ENCODE data around the gene SLC7A14.

DNA sequence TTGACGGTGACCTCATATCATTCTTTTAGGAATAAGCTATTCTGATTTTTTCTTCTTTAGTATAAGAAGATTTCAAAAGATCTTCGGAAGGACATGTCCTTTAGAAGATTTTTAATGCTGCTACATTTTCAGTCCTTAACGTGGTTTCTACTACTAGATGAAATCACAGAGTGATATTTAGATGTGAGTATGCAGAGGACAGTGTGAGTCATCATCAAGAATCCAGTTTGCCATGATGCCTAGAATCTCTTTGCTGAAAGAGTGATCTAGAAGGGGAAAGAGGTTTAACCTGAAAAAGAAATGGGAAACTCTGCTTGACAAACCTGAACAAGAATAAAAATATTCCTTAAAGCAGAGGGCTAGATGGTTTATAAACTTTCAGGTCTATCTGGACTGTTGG is 43.2 kb downstream of the SLC7A14 start:
- TF ChIP-seq, protein P1, sequence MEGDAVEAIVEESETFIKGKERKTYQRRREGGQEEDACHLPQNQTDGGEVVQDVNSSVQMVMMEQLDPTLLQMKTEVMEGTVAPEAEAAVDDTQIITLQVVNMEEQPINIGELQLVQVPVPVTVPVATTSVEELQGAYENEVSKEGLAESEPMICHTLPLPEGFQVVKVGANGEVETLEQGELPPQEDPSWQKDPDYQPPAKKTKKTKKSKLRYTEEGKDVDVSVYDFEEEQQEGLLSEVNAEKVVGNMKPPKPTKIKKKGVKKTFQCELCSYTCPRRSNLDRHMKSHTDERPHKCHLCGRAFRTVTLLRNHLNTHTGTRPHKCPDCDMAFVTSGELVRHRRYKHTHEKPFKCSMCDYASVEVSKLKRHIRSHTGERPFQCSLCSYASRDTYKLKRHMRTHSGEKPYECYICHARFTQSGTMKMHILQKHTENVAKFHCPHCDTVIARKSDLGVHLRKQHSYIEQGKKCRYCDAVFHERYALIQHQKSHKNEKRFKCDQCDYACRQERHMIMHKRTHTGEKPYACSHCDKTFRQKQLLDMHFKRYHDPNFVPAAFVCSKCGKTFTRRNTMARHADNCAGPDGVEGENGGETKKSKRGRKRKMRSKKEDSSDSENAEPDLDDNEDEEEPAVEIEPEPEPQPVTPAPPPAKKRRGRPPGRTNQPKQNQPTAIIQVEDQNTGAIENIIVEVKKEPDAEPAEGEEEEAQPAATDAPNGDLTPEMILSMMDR (IDR thresholded peaks at IDR 0.05; ENCODE audit: low read depth, low read length) = no peak
- TF ChIP-seq POLR2A (IDR thresholded peaks at IDR 0.05; ENCODE audit: extremely low read depth, insufficient read length) (no peak), MYC (IDR thresholded peaks at IDR 0.05; ENCODE audit: low read depth, low read length) (no peak)
- TF ChIP-seq, protein P2, sequence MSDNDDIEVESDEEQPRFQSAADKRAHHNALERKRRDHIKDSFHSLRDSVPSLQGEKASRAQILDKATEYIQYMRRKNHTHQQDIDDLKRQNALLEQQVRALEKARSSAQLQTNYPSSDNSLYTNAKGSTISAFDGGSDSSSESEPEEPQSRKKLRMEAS (IDR thresholded peaks at IDR 0.05; ENCODE audit: low read depth, low read length) = no peak

Data from NB4 (cell line).